OCI-LY3 (cell line): Measurements from ENCODE around the gene CEACAM8.
"Not testable (repeated sequence)": the region's sequence is repeated elsewhere in the genome, so short reads cannot be mapped to it uniquely, and the experiment has no call there.

ENCODE experiments used
- H2AFZ ChIP-seq: fragments of 200-600, 300-600 bp; shearing (Covaris generic); 2 replicates; pipeline ENCODE4 v1.6.0; 2014; ENCODE audit warnings: antibody characterized with exemption, low read depth, low read length
- H3K27ac ChIP-seq: fragments of 200-600, 300-600 bp; sonication (generic); 2 replicates; pipeline ENCODE4 v1.5.1; 2014; ENCODE audit warnings: mild to moderate bottlenecking, low read length, moderate library complexity, mixed read lengths
- H3K27me3 ChIP-seq: fragments of 200-600, 300-600 bp; sonication (generic); 2 replicates; pipeline ENCODE4 v1.6.1; 2014; ENCODE audit warnings: low read depth, low read length, mixed read lengths
- H3K36me3 ChIP-seq: fragments of 200-600, 300-600 bp; sonication (generic); replicated peaks from 2 replicates; pipeline ENCODE3; 2014; ENCODE audit warnings: low read depth, low read length, mixed read lengths
- H3K4me1 ChIP-seq: fragments of 300-600, 200-600 bp; sonication (generic); 2 replicates; pipeline ENCODE4 v1.6.1; 2014; ENCODE audit warnings: low read length, mixed read lengths
- H3K4me2 ChIP-seq: fragments of 200-600, 300-600 bp; sonication (generic); 2 replicates; pipeline ENCODE4 v1.6.1; 2014; ENCODE audit warnings: low read length, mixed read lengths
- H3K4me3 ChIP-seq: fragments of 300-600, 200-600 bp; sonication (generic); 2 replicates; pipeline ENCODE4 v1.5.1; 2014; ENCODE audit warnings: antibody characterized with exemption, mild to moderate bottlenecking, low read length, moderate library complexity
- H3K79me2 ChIP-seq: fragments of 300-600, 200-600 bp; shearing (Covaris generic); 2 replicates; pipeline ENCODE4 v1.6.1; 2014; ENCODE audit warnings: mild to moderate bottlenecking, low read length, mixed read lengths
- H3K9ac ChIP-seq: fragments of 300-600, 200-600 bp; shearing (Covaris generic); 2 replicates; pipeline ENCODE4 v1.6.0; 2014; ENCODE audit warnings: mild to moderate bottlenecking, low read length, moderate library complexity
- H3K9me3 ChIP-seq: fragments of 200-600, 300-600 bp; shearing (Covaris generic); 2 replicates; pipeline ENCODE4 v1.6.1; 2014; ENCODE audit warnings: low read length, mixed read lengths; ENCODE audit not compliant: insufficient read depth
- H4K20me1 ChIP-seq: fragments of 200-600, 300-600 bp; sonication (generic); 2 replicates; pipeline ENCODE4 v1.6.1; 2016; ENCODE audit warnings: low read length, mixed read lengths; ENCODE audit not compliant: insufficient read depth
- EZH2phosphoT487 ChIP-seq: fragments of 200-600 bp; shearing (Covaris generic); IDR thresholded peaks from 2 replicates; pipeline ENCODE4 v1.6.1; 2018; ENCODE audit warnings: antibody characterized with exemption, mixed run types, low read depth
- TF ChIP-seq, protein P1 (sequence below): fragments of 200-600, 300-600 bp; sonication (generic); IDR thresholded peaks from 2 replicates; pipeline ENCODE4 v1.5.1; 2014; ENCODE audit warnings: antibody characterized with exemption, low read length, low read depth

Gene CEACAM8

DNA sequence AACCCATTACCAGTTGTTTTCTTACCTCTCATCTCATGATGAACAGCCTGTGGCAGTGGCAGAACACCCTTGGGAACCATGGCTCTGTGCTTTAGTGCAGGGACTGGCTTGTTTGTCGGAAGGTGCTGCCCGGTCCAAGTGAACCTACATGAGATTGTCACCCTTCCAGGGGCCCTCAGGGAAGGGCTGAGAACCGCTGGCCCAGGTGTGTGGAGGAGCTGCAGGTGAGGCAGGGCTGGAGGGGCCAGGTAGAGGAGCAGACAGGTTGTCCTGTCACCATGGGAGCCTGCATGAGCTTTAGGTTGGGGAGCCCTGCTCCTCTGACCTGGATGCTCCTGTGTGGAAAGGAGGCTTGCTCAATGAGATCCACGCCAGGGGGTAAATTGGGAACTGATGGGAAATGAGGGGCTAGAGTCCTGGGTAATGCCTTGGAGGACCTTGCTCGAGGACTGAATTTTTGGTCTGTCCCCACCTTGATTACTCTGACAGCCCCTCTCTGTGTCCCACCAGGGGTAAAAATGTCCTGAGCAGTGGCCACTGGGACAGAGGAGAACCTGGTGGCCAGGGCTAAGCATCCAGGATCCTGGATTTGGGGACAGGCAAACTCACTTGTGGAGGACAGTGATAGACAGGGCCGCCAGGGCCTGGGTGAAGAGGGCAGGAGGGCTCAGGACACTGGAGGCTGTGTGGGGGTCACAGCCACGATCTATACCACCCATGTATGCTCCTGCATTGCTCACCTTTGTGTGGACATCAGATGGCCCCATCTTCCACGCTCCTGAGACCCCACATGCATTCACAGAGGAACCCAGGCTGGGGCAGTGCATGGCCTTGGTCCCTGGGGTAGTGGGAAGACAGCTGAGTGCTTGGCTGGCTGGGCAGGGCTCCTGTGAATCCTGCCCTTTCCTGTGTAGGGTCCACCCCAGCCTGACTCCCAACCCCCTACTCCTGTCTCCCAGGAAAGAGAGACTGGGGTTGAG is 42.3 kb downstream of the CEACAM8 start:
- Histone ChIP-seq H3K4me1 (0 out of 2 replicates have a peak, but pooled peaks cover 2% of the 10 kb centered on the region), H2AFZ (no peak overlapping the region), H3K4me2 (no peak overlapping the region), H3K27me3 (peaks cover 45% of the 10 kb centered on the region), H3K79me2 (no peaks in the 10 kb centered on the region), H3K27ac (no peak overlapping the region), H3K36me3 (no peaks in the 10 kb centered on the region), H3K9ac (no peak overlapping the region), H4K20me1 (no peaks in the 10 kb centered on the region), H3K9me3 (no peaks in the 10 kb centered on the region), H3K4me3 (no peak overlapping the region)
- TF ChIP-seq, protein P1, sequence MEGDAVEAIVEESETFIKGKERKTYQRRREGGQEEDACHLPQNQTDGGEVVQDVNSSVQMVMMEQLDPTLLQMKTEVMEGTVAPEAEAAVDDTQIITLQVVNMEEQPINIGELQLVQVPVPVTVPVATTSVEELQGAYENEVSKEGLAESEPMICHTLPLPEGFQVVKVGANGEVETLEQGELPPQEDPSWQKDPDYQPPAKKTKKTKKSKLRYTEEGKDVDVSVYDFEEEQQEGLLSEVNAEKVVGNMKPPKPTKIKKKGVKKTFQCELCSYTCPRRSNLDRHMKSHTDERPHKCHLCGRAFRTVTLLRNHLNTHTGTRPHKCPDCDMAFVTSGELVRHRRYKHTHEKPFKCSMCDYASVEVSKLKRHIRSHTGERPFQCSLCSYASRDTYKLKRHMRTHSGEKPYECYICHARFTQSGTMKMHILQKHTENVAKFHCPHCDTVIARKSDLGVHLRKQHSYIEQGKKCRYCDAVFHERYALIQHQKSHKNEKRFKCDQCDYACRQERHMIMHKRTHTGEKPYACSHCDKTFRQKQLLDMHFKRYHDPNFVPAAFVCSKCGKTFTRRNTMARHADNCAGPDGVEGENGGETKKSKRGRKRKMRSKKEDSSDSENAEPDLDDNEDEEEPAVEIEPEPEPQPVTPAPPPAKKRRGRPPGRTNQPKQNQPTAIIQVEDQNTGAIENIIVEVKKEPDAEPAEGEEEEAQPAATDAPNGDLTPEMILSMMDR: no peak
- TF ChIP-seq EZH2phosphoT487: no peak

GRCh38 chr19:42550521-42550920 is 44.2 kb downstream of the CEACAM8 start:
- not testable (repeated sequence) for H3K36me3 ChIP-seq, H3K9me3 ChIP-seq, H3K4me2 ChIP-seq, H3K79me2 ChIP-seq, H3K4me3 ChIP-seq, H3K27ac ChIP-seq, H3K4me1 ChIP-seq, H2AFZ ChIP-seq, H3K9ac ChIP-seq, H4K20me1 ChIP-seq
- H3K27me3 ChIP-seq: peaks cover 48% of the 10 kb centered on the region

DNA sequence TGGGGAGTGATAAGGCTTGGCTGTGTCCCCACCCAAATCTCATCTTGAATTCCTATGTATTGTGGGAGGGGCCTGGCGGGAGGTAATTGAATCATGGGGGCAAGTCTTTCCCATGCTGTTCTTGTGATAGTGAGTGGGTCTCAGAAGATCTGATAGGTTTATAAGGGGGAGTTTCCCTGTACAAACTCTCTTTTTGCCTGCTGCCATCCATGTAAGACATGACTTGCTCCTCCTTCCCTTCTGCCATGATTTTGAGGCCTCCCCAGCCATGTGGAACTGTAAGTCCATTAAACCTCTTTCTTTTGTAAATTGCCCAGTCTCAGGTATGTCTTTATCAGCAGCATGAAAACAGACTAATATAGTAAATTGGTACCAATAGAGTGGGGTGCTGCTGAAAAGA is 45.7 kb downstream of the CEACAM8 start:
- not testable (repeated sequence) for H3K9ac ChIP-seq, H2AFZ ChIP-seq, H3K4me2 ChIP-seq, H3K27ac ChIP-seq, H4K20me1 ChIP-seq, H3K4me1 ChIP-seq, H3K79me2 ChIP-seq, H3K36me3 ChIP-seq, H3K9me3 ChIP-seq, H3K4me3 ChIP-seq
- H3K27me3 ChIP-seq: peaks cover 35% of the 10 kb centered on the region

DNA sequence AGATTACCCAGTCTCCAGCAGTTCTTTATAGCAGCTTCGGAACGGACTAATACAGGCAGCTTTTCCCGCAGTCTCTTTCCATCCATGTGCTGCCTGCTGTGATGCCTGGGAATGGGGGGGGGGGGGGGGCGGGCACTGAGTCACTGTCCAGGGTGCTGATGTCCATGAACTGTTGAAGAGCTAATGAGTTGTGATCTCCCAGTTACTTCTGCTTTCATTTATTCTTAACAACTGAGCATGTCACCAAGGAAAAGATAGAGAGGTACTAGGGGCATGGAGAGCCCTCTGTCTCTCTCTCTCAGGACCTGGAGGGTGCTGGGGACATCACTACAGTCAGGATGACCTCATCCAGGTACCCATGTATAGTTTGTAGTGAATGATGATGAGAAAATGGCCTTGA is 46.2 kb downstream of the CEACAM8 start:
- H3K9ac ChIP-seq: no peak overlapping the region
- no peak overlapping the region for H3K27ac ChIP-seq
- H3K27me3 ChIP-seq: peaks cover 30% of the 10 kb centered on the region
- no peak overlapping the region for H2AFZ ChIP-seq
- no peak overlapping the region for H3K4me3 ChIP-seq
- no peaks in the 10 kb centered on the region for H3K9me3 ChIP-seq
- H3K4me1 ChIP-seq: 0 out of 2 replicates have a peak, but pooled peaks cover under 1% of the 10 kb centered on the region
- no peaks in the 10 kb centered on the region for H4K20me1 ChIP-seq
- no peak overlapping the region for H3K4me2 ChIP-seq
- no peaks in the 10 kb centered on the region for H3K36me3 ChIP-seq
- TF ChIP-seq, protein P1: no peak
- no peak for TF ChIP-seq EZH2phosphoT487
- no peaks in the 10 kb centered on the region for H3K79me2 ChIP-seq

DNA sequence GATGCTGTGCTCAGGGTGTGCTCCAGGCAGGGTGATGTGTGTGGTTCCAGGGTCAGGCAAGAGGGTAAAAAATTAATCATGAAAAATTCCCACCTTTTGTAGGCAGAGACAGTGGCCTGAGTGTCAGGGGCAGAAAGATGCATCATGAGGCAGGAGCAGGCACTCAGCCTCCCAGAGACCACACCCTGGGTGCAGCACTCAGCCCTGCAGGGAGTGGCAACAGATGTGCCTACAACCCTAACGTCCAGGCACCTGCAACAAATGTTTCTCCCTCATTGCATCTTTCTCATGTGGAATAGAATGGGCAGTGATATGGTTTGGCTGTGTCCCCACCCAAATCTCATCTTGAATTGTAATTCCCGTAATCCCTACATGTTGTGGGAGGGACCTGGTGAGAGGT is 46.8 kb downstream of the CEACAM8 start:
- Histone ChIP-seq H3K9ac (no peak overlapping the region), H3K4me2 (no peak overlapping the region), H3K27ac (no peak overlapping the region), H2AFZ (no peak overlapping the region), H3K27me3 (peaks cover 30% of the 10 kb centered on the region), H4K20me1 (no peaks in the 10 kb centered on the region), H3K79me2 (no peaks in the 10 kb centered on the region), H3K4me1 (no peaks in the 10 kb centered on the region), H3K4me3 (no peak overlapping the region), H3K9me3 (no peaks in the 10 kb centered on the region), H3K36me3 (no peaks in the 10 kb centered on the region)
- TF ChIP-seq EZH2phosphoT487: no peak
- TF ChIP-seq, protein P1: no peak
